Right atrium auricular region (tissue), 2 donors: ENCODE results near the gene BLTP2. TPM values are rescaled to one million over a fixed set of nuclear protein-coding genes. Genes with fewer than 3 reads are reported as not detected.

Experiments
- DNase-seq: peaks from one replicate; pipeline ENCODE4 v3.0.0-alpha.2; 2019; ENCODE audit warnings: low spot score
- H3K27ac ChIP-seq, 2 donors: fragments of 200-600 bp; sonication (generic); 1 replicate in 1 of 2; 2 replicates in 1 of 2; pipeline ENCODE4 v1.5.1; 2016 to 2019
- H3K27me3 ChIP-seq, 2 donors: fragments of 200-600 bp; sonication (generic); one replicate each; pipeline versions ENCODE4 v1.5.1 to v1.6.0; 2017 to 2019
- H3K36me3 ChIP-seq: fragments of 200-600 bp; sonication (generic); one replicate; pipeline ENCODE4 v1.5.1; 2016
- H3K4me1 ChIP-seq, 2 donors: fragments of 200-600 bp; sonication (generic); one replicate each; pipeline versions ENCODE4 v1.5.1 to v1.6.0; 2017 to 2019
- H3K4me3 ChIP-seq, 2 donors: fragments of 200-600 bp; sonication (generic); 1 replicate in 1 of 2; 2 replicates in 1 of 2; pipeline ENCODE4 v1.5.1; 2017 to 2019; ENCODE audit warnings: mild to moderate bottlenecking in 1 of 2, moderate library complexity in 1 of 2
- H3K9me3 ChIP-seq, 2 donors: fragments of 200-600 bp; sonication (generic); one replicate each; pipeline ENCODE4 v1.5.1; 2019
- total RNA-seq, 2 donors: library from RNA; depleted of rRNA; stranded (reverse); fragments of >200 nt; gene quantifications; one replicate each; pipeline ENCODE4 v1.1.0, GENCODE V29; 2016
- TF ChIP-seq, protein P1 (sequence below), 2 donors: fragments of 200-600 bp; sonication (generic); IDR thresholded peaks; one replicate each; pipeline ENCODE4 v1.5.1; 2019; ENCODE audit warnings: antibody characterized with exemption in 2 of 2

The BLTP2 gene
- total RNA-seq, 2 donors from 2014 or later = 62.5 to 70.3 TPM

DNA sequence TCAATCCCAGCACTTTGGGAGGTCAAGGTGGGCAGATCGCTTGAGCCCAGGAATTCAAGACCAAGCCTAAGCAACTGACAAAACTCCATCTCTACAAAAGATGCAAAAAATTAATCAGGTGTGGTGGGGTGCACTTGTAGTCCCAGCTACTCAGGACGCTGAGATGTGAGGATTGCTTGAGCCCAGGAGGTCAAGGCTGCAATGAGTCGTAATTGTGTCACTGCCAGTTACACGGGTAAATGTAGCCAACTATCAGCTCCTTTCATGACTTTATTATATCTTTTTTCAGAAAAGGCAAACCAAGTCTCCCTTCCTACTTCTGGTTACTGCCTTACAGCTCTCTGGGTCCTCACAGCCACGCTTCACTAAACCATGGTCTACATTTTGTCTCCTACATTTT is 12.8 kb upstream of the BLTP2 start:
- TF ChIP-seq, protein P1, sequence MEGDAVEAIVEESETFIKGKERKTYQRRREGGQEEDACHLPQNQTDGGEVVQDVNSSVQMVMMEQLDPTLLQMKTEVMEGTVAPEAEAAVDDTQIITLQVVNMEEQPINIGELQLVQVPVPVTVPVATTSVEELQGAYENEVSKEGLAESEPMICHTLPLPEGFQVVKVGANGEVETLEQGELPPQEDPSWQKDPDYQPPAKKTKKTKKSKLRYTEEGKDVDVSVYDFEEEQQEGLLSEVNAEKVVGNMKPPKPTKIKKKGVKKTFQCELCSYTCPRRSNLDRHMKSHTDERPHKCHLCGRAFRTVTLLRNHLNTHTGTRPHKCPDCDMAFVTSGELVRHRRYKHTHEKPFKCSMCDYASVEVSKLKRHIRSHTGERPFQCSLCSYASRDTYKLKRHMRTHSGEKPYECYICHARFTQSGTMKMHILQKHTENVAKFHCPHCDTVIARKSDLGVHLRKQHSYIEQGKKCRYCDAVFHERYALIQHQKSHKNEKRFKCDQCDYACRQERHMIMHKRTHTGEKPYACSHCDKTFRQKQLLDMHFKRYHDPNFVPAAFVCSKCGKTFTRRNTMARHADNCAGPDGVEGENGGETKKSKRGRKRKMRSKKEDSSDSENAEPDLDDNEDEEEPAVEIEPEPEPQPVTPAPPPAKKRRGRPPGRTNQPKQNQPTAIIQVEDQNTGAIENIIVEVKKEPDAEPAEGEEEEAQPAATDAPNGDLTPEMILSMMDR (IDR thresholded peaks at IDR 0.05) = no peak
- Histone ChIP-seq H3K27ac (no peak overlapping the region), H3K9me3 (no peaks in the 10 kb centered on the region), H3K4me1 (peaks cover 0 to 16% of the 10 kb centered on the region in 2 donors), H3K36me3 (peaks cover 20% of the 10 kb centered on the region), H3K27me3 (no peaks in the 10 kb centered on the region), H3K4me3 (no peak overlapping the region)
- DNase-seq = no peak

DNA sequence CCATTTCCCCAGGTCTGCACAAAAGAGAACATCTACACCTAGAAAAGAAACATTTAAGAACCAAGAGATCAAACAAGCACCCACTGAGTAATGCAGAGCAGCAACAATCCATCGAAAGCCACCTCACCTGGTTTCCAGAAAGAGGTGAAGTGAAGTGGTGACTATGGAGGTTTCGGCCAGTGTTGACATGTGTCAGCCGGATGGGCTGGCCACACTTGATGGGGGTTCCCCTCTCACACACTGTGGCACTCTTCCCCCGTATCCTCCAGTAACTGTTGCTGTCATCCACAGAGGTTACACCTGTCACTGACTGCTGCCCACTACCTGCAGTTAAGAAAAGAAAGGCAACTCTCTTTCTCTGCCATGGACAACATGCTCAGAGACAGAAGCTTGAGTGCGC is 10.2 kb upstream of the BLTP2 start:
- no peak for DNase-seq
- Histone ChIP-seq H3K36me3 (peaks cover 40% of the 10 kb centered on the region), H3K4me1 (peaks cover 0 to 2% of the 10 kb centered on the region in 2 donors), H3K4me3 (no peak overlapping the region), H3K27me3 (no peaks in the 10 kb centered on the region), H3K27ac (no peak overlapping the region), H3K9me3 (no peaks in the 10 kb centered on the region)
- TF ChIP-seq, protein P1 (IDR thresholded peaks at IDR 0.05) = no peak

DNA sequence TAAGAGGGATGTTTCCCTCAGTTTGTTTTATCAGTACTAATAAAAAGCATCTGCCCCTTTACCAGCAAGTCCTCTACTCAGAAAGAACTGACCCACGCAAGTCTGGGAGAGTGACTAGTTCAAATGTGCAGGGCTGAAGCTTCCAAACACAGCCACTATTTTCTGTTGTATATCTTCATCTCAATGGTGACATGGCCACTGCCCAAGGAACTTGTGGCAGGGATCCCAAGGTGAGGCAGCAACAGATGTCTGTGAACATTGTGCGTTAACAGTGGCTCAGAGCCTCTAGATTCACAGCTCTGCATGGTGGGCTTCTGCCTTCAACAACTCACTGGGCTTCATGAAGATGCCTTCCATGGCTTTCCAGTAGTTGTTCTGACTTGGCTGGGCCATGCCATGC is 3.7 kb upstream of the BLTP2 start:
- Histone ChIP-seq H3K4me1 (peaks cover 0 to 32% of the 10 kb centered on the region in 2 donors), H3K27ac (peak overlapping the region in 1 of 2 donors; percentile 28), H3K4me3 (no peak overlapping the region), H3K36me3 (peaks cover 27% of the 10 kb centered on the region), H3K27me3 (no peaks in the 10 kb centered on the region), H3K9me3 (no peaks in the 10 kb centered on the region)
- TF ChIP-seq, protein P1 (IDR thresholded peaks at IDR 0.05) = no peak
- no peak for DNase-seq

DNA sequence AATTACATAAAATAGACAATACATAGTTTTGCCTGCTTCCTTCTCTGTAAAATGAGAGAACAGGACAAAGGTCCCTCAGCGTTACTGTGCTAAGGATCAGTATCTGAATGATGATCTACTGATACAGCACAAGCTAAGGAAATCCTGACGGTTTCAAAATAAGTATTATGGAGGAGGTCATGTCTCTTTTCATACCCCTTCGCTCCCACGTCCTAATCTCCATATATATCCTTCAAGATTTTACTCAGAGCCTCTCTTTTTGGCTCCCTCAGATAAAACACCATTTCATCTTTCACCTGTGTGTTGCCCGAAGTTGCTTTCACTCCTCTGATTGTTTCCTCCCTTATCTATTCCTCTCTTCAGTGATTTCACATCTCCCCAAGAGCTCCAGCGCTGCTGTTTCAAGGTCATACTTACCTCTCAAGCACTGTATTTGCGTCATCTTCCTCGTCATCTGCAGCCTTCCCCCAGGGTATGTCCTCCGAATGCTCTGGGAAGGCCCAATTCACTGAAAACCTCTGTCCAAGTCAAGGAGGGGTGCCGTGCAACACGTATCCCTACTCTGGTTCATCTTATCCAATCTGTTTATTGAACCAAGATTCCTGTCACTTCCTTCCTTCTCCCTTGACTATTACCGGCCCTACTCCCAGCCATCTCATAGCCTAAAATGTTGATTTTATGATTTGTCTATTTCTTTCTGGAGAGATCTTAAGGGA is 1.2 kb upstream of the BLTP2 start:
- H3K36me3 ChIP-seq = peaks cover 30% of the 10 kb centered on the region
- no peak for DNase-seq
- H3K4me3 ChIP-seq = peak overlapping the region; percentile 18
- peaks cover 0 to 43% of the 10 kb centered on the region in 2 donors for H3K4me1 ChIP-seq
- peak overlapping the region; percentile 91 to 97 for H3K27ac ChIP-seq
- H3K27me3 ChIP-seq = no peaks in the 10 kb centered on the region
- H3K9me3 ChIP-seq = no peaks in the 10 kb centered on the region
- TF ChIP-seq, protein P1 (IDR thresholded peaks at IDR 0.05) = no peak

DNA sequence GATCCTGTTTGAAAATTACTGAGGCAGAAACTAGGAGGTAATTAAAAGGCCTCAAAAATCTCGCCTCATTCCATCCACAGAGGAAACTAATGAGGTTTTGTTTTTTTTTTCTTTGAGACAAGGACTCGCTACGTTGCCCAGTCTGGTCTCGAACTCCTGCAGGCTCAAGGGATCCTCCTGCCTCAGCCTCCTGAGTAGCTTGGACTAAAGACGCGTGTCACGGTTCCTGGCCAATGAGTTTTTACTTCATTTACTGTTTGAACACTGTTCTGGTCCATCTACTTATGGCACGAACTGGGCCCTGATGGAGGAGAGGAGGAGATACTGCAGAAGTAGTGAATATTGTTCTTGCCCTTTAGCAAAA is 600 bp upstream of the BLTP2 start:
- peaks cover 32% of the 10 kb centered on the region for H3K36me3 ChIP-seq
- TF ChIP-seq, protein P1 (IDR thresholded peaks at IDR 0.05) = no peak
- no peak for DNase-seq
- H3K27me3 ChIP-seq = no peaks in the 10 kb centered on the region
- H3K4me1 ChIP-seq = peaks cover 0 to 43% of the 10 kb centered on the region in 2 donors
- H3K4me3 ChIP-seq = peak overlapping the region; percentile 91 to 96
- H3K9me3 ChIP-seq = no peaks in the 10 kb centered on the region
- peak overlapping the region; percentile 91 to 97 for H3K27ac ChIP-seq
